ENCODE measurements around the gene FALEC.

The FALEC gene

DNA sequence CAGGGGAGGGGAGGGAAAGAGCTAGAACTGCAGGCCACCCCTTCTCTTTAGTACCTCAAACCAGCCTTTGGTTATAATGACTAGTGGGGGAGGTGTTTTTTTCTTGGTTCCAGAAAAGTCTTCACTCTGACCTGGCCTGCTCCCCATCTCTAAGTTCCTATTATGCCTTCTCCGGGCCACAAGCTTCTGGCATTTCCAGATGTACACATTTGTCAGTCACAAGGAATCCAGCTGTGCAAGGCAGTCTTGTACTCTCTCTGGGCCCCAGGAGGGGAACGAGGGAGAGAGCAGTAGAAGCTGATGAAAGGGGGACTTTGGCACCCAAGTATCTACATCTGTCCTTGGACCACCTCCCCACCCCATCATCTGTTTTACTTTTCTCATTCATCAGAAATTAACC is 2.7 kb upstream of the FALEC start:
- no peak for FAIRE-seq

DNA sequence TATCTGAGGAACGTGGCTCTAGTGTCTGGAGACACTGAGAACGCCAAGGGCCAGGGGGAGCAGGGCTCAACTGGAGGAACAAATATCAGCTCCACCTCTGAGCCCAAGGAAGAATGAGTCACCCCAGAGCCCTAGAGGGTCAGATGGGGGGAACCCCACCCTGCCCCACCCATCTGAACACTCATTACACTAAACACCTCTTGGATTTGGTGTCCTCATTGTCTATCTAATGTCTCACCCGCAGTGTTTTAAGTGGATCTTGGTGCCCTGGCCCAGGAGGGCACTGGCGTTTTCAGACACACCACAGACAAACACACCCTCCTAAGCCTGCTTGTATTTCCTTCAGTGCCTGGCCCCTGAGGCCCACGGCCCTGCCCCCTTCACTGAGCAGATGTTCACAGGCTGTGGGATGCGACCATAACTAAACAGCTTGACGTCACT is 2.2 kb upstream of the FALEC start:
- no peak for FAIRE-seq

GRCh38 chr1:150514260-150514659 is 1.3 kb upstream of the FALEC start:
- FAIRE-seq, result no peak

- no peak for FAIRE-seq
Observed at GRCh38 chr1:150514913-150515327, 632 bp upstream of the FALEC start.

DNA sequence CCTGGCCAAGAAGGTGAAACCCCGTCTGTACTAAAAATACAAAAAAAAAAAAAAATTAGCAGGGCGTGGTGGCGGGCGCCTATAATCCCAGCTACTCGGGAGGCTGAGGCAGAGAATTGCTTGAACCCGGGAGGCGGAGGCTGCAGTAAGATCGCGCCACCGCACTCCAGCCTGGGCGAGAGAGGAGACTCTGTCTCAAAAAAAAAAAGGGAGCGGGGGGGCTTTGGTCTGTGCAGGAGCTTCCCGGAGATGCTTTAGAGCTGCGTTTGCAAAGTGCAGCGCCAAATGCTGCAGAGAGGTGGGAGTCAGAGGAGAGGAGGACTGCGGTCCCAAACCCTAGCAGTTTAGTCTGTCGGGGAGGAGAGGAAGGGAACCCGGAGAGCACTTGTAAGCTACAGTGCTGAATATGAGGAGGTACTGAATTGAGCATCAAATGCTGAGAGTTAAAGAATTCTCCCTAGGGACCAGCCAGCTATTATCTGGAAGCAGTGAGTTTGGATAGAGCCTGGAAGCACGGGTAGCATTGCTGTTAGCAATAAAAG is 569 bp downstream of the FALEC start:
- no peak for FAIRE-seq

GRCh38 chr1:150516616-150517015 is 1.1 kb downstream of the FALEC start:
- no peak for FAIRE-seq

DNA sequence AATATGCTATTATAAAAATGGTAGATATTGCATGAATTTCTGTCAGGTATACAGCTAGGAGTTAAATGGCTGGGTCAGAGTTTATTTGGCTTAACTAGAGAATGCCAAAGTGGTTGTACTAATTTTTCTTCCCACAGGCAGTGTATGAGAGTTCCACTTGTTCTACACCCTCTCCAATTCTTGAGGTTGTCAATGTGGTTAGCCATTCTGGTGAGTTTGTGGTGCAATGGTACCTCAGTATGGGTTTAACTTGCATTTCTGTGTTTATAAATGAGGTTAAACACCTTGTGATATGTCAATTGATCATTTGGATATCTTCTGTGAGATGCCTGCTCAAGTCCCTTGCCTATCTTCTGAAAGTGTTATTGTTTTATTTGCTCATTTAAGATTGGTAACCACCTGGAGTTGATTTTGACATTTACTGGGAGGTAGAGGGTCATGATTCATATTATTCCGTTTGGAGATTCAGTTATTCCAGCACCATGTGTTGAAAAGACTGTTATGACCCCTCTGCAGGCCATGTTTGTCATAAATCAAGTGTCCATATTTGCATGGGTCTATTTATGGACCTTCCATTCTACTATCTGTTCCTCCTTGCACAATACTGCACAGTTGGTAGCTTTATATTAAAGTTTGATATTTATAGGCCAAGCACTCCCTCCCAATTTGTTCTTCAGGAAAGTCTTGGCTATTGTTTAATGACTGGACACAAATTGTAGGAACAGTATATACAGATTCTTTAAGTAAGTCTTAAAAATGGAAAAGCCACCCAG is 5.8 kb downstream of the FALEC start:
- no peak for FAIRE-seq

GRCh38 chr1:150525348-150525747 is 9.8 kb downstream of the FALEC start:
- FAIRE-seq, result no peak

- no peak for FAIRE-seq
Observed at GRCh38 chr1:150528196-150528595, 12.6 kb downstream of the FALEC start.

GRCh38 chr1:150529017-150529416 is 13.5 kb downstream of the FALEC start:
- no peak for FAIRE-seq

DNA sequence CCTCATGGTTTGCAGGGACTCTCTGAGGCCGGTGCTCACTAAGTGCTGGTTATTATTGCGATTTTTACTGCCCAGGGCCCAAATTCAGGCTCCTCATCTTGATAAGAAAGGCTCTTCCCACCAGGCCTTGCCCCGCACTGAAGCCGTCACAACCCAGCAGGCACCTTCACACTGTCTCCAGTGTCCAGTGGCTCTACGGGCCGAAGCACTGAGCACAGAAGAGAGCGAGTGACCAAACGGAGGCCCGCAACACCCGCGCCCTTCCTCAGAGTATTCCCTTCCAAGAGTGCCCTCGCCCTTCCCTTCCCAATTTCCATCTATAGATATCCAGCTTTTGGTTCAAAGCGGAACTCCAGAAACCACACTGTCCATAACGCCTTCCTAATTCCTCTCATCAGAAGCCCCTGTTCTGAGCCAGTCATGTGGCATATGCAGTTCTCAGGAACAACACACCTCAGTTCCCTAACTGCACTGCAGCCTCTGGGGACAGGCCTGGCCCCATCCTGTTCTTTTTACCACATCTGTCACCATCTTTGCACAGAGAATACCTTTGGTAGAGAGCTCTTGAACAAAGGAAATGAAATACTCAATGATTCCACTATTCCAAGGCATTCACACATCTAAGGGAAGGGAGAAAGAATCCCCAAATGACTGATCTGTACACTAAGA is 15.1 kb downstream of the FALEC start:
- no peak for FAIRE-seq

DNA sequence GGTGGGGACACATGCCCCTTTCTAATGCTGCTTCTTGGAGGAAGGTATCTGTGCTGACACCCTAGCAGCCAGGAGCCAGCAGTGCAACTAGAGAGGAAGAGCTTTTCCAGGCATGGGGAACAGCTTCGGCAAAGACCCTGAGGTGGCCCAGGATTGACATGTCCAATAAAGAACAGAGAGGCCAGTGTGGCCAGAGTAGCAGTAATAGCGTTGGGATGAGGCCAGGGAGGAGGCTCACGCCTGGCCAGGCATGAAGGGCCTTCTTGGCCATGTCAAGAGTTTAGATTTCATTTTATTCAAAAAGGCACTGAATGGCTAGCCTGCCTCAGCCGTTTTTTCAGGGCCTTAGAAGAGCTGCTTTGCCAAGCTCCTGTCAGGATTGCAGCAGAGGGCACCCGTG is 17.3 kb downstream of the FALEC start:
- no peak for FAIRE-seq

DNA sequence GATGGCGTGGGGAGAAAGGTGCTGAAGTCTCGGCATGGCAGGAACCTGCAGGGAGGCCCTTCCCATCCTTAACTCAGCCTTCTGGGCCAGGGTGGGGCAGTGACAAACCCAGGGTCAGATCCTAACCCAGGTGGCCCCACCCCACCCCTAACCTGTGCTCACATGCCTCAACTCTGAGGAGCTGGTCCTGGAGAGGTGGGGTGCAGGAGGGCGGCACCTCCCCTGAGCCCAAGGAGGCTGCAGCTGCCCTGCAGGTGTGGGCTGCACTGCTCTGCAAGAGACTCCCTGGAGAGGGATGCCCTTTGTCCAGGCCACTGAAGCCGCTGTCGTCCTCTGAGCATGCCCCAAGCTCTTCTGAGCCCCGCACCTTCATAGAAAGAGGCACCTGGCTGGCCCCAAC is 18.4 kb downstream of the FALEC start:
- FAIRE-seq, result no peak

- FAIRE-seq, result no peak
Observed at GRCh38 chr1:150535511-150536287, 20.1 kb downstream of the FALEC start.

GRCh38 chr1:150536836-150537731 is 21.5 kb downstream of the FALEC start:
- FAIRE-seq, result no peak

DNA sequence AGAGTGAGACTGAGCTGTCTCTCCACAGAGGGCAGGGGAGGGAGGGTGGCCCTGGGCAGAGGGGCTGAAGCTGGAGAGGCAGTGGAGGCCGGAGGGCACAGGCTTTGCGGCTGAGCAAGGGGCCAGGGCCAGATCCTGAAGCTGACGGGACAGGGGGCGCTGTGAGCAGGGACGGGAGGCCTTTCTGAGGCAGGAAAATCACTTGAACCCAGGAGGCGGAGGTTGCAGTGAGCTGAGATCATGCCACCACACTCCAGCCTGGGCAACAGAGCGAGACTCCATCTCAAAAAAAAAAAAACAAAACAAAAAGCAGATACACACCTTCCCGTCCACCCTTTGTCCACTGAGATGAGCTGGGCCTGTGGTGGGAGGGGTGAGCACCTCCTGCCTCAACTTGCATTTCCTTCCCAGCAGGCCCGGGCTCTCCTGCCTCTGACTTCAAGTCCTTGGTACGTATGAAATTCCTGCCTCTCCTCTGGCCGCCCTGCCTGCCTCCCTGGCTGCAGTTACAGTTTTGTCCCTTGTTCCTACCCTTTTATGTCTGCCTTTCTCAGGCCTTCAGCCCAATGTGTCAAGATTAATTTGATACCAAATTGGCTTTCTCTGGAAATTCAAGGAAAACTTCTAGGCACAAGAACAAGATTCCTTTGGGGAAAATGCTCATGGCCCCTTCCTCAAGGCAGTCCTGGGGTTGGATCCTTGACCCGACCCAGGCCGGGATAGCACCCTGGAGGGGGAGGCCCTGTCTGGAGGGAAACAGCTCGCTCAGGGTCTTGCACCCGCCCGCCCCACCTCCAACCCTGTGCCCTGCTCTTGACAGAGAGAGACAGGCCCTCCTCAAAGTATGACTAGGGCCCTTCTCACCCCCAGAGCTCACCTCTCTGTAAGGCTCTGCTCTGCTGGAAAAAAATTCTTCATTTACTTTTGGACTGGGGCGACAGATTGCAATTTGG is 22.5 kb downstream of the FALEC start:
- FAIRE-seq, result no peak

DNA sequence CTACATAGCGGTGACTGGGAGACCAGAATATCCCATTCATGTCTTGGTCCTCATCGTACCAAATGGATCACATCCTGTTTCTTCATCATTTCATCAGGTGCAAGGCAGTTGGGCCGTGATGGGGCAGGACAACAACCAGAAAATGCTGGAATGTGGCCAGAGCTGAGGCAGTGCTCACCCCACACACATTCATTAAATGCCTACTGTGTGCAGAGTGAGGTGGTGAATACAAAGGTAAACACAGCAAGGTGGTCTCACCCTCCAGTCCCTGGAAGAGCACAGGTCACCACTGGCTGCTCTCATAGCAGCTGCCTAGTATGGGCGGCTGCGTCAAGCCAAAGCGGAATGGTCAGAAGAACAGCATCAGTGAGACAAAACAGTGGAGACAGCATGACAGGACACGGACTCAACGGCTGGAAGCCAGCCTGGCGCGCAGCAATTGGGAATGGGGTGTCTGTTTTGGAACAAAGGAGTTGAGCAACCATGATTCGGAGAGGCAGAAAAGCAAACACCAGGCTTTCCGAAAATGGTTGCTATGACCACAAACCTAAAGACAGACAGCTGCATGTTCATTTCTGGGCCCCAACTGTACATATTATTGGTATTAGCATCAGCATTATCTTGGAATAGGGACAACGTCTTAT is 28.1 kb downstream of the FALEC start:
- FAIRE-seq, result no peak

DNA sequence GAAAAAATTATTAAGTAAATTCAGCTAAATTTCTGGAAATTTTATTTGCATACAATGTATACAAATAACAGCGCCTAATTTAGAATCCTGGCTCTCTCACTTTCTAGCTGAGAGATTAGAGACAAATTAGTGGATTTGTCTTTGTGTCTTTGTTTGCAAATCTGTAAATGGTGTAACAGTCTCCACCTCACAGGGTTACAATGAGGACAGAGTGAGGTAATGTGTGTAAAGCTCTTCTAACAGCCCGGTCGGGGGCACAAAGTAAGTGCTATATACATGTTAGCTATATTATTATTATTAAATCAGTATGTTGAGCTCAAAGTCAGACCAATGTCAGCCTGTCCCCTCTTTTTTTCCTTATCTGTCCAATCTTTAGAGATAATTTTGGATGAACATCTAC is 28.7 kb downstream of the FALEC start:
- FAIRE-seq, result no peak

GRCh38 chr1:150545486-150546032 is 30.0 kb downstream of the FALEC start:
- no peak for FAIRE-seq

DNA sequence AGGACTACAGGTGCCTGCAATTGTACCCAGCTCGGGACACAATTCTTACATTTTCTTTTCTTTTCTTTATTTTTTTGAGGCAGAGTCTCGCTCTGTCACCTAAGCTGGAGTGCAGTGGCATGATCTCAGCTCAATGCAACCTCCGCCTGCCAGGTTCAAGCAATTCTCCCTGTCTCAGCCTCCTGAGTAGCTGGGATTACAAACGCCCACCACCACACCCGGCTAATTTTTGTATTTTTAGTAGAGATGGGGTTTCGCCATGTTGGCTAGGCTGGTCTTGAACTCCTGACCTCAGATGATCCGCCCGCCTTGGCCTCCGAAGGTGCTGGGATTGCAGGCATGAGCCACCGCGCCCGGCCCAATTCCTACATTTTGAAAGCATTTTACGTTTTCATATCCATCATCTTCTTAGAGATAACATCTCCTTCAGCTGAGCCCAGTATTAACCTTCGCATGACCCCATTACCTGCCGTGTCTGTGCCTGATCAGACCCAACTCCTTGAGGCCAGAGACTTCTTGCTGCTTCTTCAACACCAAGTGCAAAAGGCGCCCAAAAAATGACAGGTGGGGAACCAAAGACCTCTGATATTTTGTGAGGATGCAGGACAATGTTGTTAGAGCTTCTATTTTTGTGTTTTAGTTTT is 30.9 kb downstream of the FALEC start:
- no peak for FAIRE-seq
